Measurements from ENCODE around the gene EPB41L4A.

EPB41L4A gene

GRCh38 chr5:112202694-112203093 lies 216.4 kb downstream of the EPB41L4A start:
- DNase-seq (ENCODE audit: low read depth in 1 of 2, low spot score in 1 of 2) = no peak
- H3K27ac ChIP-seq (replicated peaks) = no peak overlapping the region
- no peaks in the 10 kb centered on the region for H3K27me3 ChIP-seq (ENCODE audit: insufficient read depth, poor library complexity, severe bottlenecking)
- H3K4me3 ChIP-seq (replicated peaks; ENCODE audit: insufficient read depth, low read length) = no peak overlapping the region
- TF ChIP-seq REST (IDR thresholded peaks at IDR 0.05; ENCODE audit: insufficient replicate concordance, low read depth) = no peak
- TF ChIP-seq CTCF (IDR thresholded peaks at IDR 0.05; ENCODE audit: insufficient read depth, low read length) = no peak
- TF ChIP-seq GABPA (IDR thresholded peaks at IDR 0.05; ENCODE audit: low read depth) = no peak
- TF ChIP-seq SPI1 (IDR thresholded peaks at IDR 0.05; ENCODE audit: borderline replicate concordance, low read depth) = no peak
- TF ChIP-seq POLR2AphosphoS5 (IDR thresholded peaks at IDR 0.05; ENCODE audit: low read depth) = no peak

GRCh38 chr5:112201141-112201540 lies 217.9 kb downstream of the EPB41L4A start:
- no peaks in the 10 kb centered on the region for H3K27me3 ChIP-seq (ENCODE audit: insufficient read depth, poor library complexity, severe bottlenecking)

GRCh38 chr5:112200131-112200530 lies 218.9 kb downstream of the EPB41L4A start:
- no peak for DNase-seq (ENCODE audit: low read depth in 1 of 2, low spot score in 1 of 2)
- Histone ChIP-seq H3K27me3 (ENCODE audit: insufficient read depth, poor library complexity, severe bottlenecking) (no peaks in the 10 kb centered on the region), H3K4me3 (replicated peaks; ENCODE audit: insufficient read depth, low read length) (no peak overlapping the region), H3K27ac (replicated peaks) (no peak overlapping the region)
- no peak for TF ChIP-seq POLR2AphosphoS5 (IDR thresholded peaks at IDR 0.05; ENCODE audit: low read depth)
- no peak for TF ChIP-seq SPI1 (IDR thresholded peaks at IDR 0.05; ENCODE audit: borderline replicate concordance, low read depth)
- TF ChIP-seq GABPA (IDR thresholded peaks at IDR 0.05; ENCODE audit: low read depth) = no peak
- no peak for TF ChIP-seq CTCF (IDR thresholded peaks at IDR 0.05; ENCODE audit: insufficient read depth, low read length)
- no peak for TF ChIP-seq REST (IDR thresholded peaks at IDR 0.05; ENCODE audit: insufficient replicate concordance, low read depth)

More at GRCh38 chr5:112201141-112201540, 217.9 kb downstream of the EPB41L4A start:
- H3K4me3 ChIP-seq (replicated peaks; ENCODE audit: insufficient read depth, low read length) = no peak overlapping the region
- no peak for DNase-seq (ENCODE audit: low read depth in 1 of 2, low spot score in 1 of 2)
- TF ChIP-seq POLR2AphosphoS5 (IDR thresholded peaks at IDR 0.05; ENCODE audit: low read depth) (no peak), GABPA (IDR thresholded peaks at IDR 0.05; ENCODE audit: low read depth) (no peak), CTCF (IDR thresholded peaks at IDR 0.05; ENCODE audit: insufficient read depth, low read length) (no peak), REST (IDR thresholded peaks at IDR 0.05; ENCODE audit: insufficient replicate concordance, low read depth) (no peak), SPI1 (IDR thresholded peaks at IDR 0.05; ENCODE audit: borderline replicate concordance, low read depth) (no peak)
- H3K27ac ChIP-seq (replicated peaks) = no peak overlapping the region

Measured in HL-60 (cell line).